ENCODE results near the gene ZNF511.

Gene ZNF511

DNA sequence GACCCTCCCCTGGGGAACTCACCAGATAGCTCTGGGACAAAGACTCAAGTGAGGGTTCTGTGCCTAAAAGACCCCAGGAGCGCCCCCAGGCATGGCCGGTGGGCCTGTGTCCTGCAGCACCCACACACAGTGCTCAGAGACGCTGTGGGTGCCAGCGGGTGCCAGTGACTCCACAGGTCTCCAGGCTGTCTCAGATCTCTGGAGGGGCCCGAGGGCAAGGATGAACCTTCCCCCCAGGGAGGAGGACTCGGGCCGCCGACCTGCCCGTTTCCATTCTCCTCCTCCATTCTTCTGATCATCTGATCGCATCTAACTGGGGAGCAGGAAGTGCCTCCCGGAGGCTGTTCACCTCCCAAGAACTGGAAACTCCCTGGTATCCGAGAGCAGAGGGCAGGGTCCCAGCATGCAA, 33.0 kb upstream of the ZNF511 start:
- no peaks in the 10 kb centered on the region for H3K27me3 ChIP-seq (ENCODE audit: insufficient read depth, low read length)
- peak overlapping the region; percentile 70 for H4K91ac ChIP-seq (ENCODE audit: low read depth, low read length)
- no peak overlapping the region for H3K18ac ChIP-seq (ENCODE audit: low read length)
- peaks cover 3% of the 10 kb centered on the region for H3K79me2 ChIP-seq (ENCODE audit: control insufficient read depth, insufficient read depth, low read length, poor library complexity)
- H3K4me1 ChIP-seq (ENCODE audit: control insufficient read depth in 1 of 2, insufficient read depth in 2 of 2, low read length in 2 of 2) = peaks cover 35 to 41% of the 10 kb centered on the region in 2 experiments
- no peak overlapping the region for H2BK12ac ChIP-seq (ENCODE audit: low read length)
- no peak overlapping the region for H2BK120ac ChIP-seq (ENCODE audit: insufficient read depth, low read length, poor library complexity)
- H3K4me3 ChIP-seq (ENCODE audit: low read depth, low read length) = no peak overlapping the region
- H3K36me3 ChIP-seq (ENCODE audit: control insufficient read depth in 1 of 2, insufficient read depth in 2 of 2, low read length in 2 of 2) = peaks cover 16 to 19% of the 10 kb centered on the region in 2 experiments
- no peak overlapping the region for H3K23ac ChIP-seq (ENCODE audit: low read length)
- H2BK5ac ChIP-seq (ENCODE audit: low read depth, low read length, poor library complexity) = no peak overlapping the region
- no peak overlapping the region for H4K12ac ChIP-seq (ENCODE audit: low read depth, low read length)
- no peak overlapping the region for H4K8ac ChIP-seq (ENCODE audit: low read depth, low read length)
- H3K79me1 ChIP-seq (ENCODE audit: low read length) = peaks cover 21% of the 10 kb centered on the region
- no CpG with 5 or more reads among the region's 12 CpGs for WGBS (ENCODE audit: extremely low coverage, insufficient coverage, insufficient read length)
- peak; percentile 94 to 96 for DNase-seq
- no peak overlapping the region for H2AK5ac ChIP-seq (ENCODE audit: low read length)
- no peaks in the 10 kb centered on the region for H3K9me3 ChIP-seq (ENCODE audit: insufficient read depth, low read depth, low read length)
- no peak overlapping the region for H3K27ac ChIP-seq (ENCODE audit: low read depth, low read length)
- H2AFZ ChIP-seq (ENCODE audit: insufficient read depth, low read length, poor library complexity) = no peak overlapping the region
- no peak overlapping the region for H3K9ac ChIP-seq (ENCODE audit: low read length)
- H3K4ac ChIP-seq (ENCODE audit: low read depth, low read length) = no peak overlapping the region
- H3K4me2 ChIP-seq (ENCODE audit: low read length) = no peak overlapping the region
- H3K14ac ChIP-seq (ENCODE audit: low read length) = peak overlapping the region; percentile 59

DNA sequence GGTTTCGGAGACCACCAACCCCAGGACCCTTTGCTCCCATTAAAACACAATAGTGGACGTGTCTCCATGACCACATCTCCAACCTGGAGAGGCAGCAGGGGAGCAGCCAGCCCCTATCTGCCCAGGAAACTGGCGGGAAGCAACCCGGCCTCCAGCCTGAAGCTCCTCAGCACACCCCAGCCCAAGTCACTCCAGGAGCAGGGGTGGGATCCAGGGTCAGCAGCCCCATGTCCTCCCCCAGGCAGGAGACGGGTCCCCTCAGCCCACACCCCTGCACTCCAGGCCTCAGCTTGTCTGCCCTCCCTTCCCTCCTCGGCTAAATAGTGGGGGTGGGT, 32.6 kb upstream of the ZNF511 start:
- Histone ChIP-seq H3K4me3 (ENCODE audit: low read depth, low read length) (no peak overlapping the region), H3K4ac (ENCODE audit: low read depth, low read length) (no peak overlapping the region), H3K4me1 (ENCODE audit: control insufficient read depth in 1 of 2, insufficient read depth in 2 of 2, low read length in 2 of 2) (peaks cover 35 to 41% of the 10 kb centered on the region in 2 experiments), H3K23ac (ENCODE audit: low read length) (no peak overlapping the region), H3K4me2 (ENCODE audit: low read length) (peak overlapping the region; percentile 55), H2AFZ (ENCODE audit: insufficient read depth, low read length, poor library complexity) (no peak overlapping the region), H2BK12ac (ENCODE audit: low read length) (peak overlapping the region; percentile 21), H3K36me3 (ENCODE audit: control insufficient read depth in 1 of 2, insufficient read depth in 2 of 2, low read length in 2 of 2) (peaks cover 17 to 18% of the 10 kb centered on the region in 2 experiments), H3K79me1 (ENCODE audit: low read length) (peaks cover 21% of the 10 kb centered on the region), H3K79me2 (ENCODE audit: control insufficient read depth, insufficient read depth, low read length, poor library complexity) (peaks cover 3% of the 10 kb centered on the region), H3K27ac (ENCODE audit: low read depth, low read length) (peak overlapping the region; percentile 24), H3K18ac (ENCODE audit: low read length) (peak overlapping the region; percentile 30), H3K9me3 (ENCODE audit: insufficient read depth, low read depth, low read length) (no peaks in the 10 kb centered on the region), H3K9ac (ENCODE audit: low read length) (no peak overlapping the region), H3K14ac (ENCODE audit: low read length) (peak overlapping the region; percentile 59), H4K91ac (ENCODE audit: low read depth, low read length) (peak overlapping the region; percentile 70), H4K12ac (ENCODE audit: low read depth, low read length) (no peak overlapping the region), H3K27me3 (ENCODE audit: insufficient read depth, low read length) (no peaks in the 10 kb centered on the region), H2AK5ac (ENCODE audit: low read length) (peak overlapping the region; percentile 38), H2BK5ac (ENCODE audit: low read depth, low read length, poor library complexity) (peak overlapping the region; percentile 42), H2BK120ac (ENCODE audit: insufficient read depth, low read length, poor library complexity) (peak overlapping the region; percentile 62), H4K8ac (ENCODE audit: low read depth, low read length) (peak overlapping the region; percentile 23)
- no peak for DNase-seq
- no CpG with 5 or more reads among the region's 6 CpGs for WGBS (ENCODE audit: extremely low coverage, insufficient coverage, insufficient read length)

GRCh38 chr10:133276435-133277201, 32.1 kb upstream of the ZNF511 start, which contains the start of gene ADAM8:
TSS of gene ADAM8 (minus strand) at chr10:133276868. CDS start at chr10:133276817, 51 bp downstream.
- H3K23ac ChIP-seq (ENCODE audit: low read length) = no peak within 1 kb of the TSS
- H3K36me3 ChIP-seq (ENCODE audit: control insufficient read depth in 1 of 2, insufficient read depth in 2 of 2, low read length in 2 of 2) = peaks cover 19 to 20% of the 10 kb centered on the region in 2 experiments
- peak within 1 kb of the TSS; percentile 63 for H2BK120ac ChIP-seq (ENCODE audit: insufficient read depth, low read length, poor library complexity)
- no peak within 1 kb of the TSS for H4K12ac ChIP-seq (ENCODE audit: low read depth, low read length)
- WGBS (ENCODE audit: extremely low coverage, insufficient coverage, insufficient read length) = no CpG with 5 or more reads among the region's 63 CpGs
- H3K4me2 ChIP-seq (ENCODE audit: low read length) = peak within 1 kb of the TSS; percentile 55
- H3K4me3 ChIP-seq (ENCODE audit: low read depth, low read length) = no peak within 1 kb of the TSS
- peak within 1 kb of the TSS; percentile 70 for H4K91ac ChIP-seq (ENCODE audit: low read depth, low read length)
- peak; percentile 61 to 69 for DNase-seq
- no peaks in the 10 kb centered on the region for H3K9me3 ChIP-seq (ENCODE audit: insufficient read depth, low read depth, low read length)
- H3K4ac ChIP-seq (ENCODE audit: low read depth, low read length) = no peak within 1 kb of the TSS
- peaks cover 35 to 41% of the 10 kb centered on the region in 2 experiments for H3K4me1 ChIP-seq (ENCODE audit: control insufficient read depth in 1 of 2, insufficient read depth in 2 of 2, low read length in 2 of 2)
- H3K14ac ChIP-seq (ENCODE audit: low read length) = peak within 1 kb of the TSS; percentile 59
- H3K79me2 ChIP-seq (ENCODE audit: control insufficient read depth, insufficient read depth, low read length, poor library complexity) = peaks cover 3% of the 10 kb centered on the region
- H2BK12ac ChIP-seq (ENCODE audit: low read length) = peak within 1 kb of the TSS; percentile 37
- no peaks in the 10 kb centered on the region for H3K27me3 ChIP-seq (ENCODE audit: insufficient read depth, low read length)
- H3K27ac ChIP-seq (ENCODE audit: low read depth, low read length) = peak within 1 kb of the TSS; percentile 77
- H2AFZ ChIP-seq (ENCODE audit: insufficient read depth, low read length, poor library complexity) = no peak within 1 kb of the TSS
- peak within 1 kb of the TSS; percentile 42 for H2BK5ac ChIP-seq (ENCODE audit: low read depth, low read length, poor library complexity)
- H3K79me1 ChIP-seq (ENCODE audit: low read length) = peaks cover 21% of the 10 kb centered on the region
- H3K18ac ChIP-seq (ENCODE audit: low read length) = peak within 1 kb of the TSS; percentile 62
- peak within 1 kb of the TSS; percentile 26 for H4K8ac ChIP-seq (ENCODE audit: low read depth, low read length)
- H2AK5ac ChIP-seq (ENCODE audit: low read length) = peak within 1 kb of the TSS; percentile 73
- no peak within 1 kb of the TSS for H3K9ac ChIP-seq (ENCODE audit: low read length)

- peak overlapping the region; percentile 62 for H3K18ac ChIP-seq (ENCODE audit: low read length)
- H3K36me3 ChIP-seq (ENCODE audit: control insufficient read depth in 1 of 2, insufficient read depth in 2 of 2, low read length in 2 of 2) = peaks cover 27% of the 10 kb centered on the region in 2 experiments
- H2BK5ac ChIP-seq (ENCODE audit: low read depth, low read length, poor library complexity) = peak overlapping the region; percentile 29
- peak overlapping the region; percentile 73 for H2AK5ac ChIP-seq (ENCODE audit: low read length)
- no peak overlapping the region for H3K9ac ChIP-seq (ENCODE audit: low read length)
- no peaks in the 10 kb centered on the region for H3K9me3 ChIP-seq (ENCODE audit: insufficient read depth, low read depth, low read length)
- H3K4me1 ChIP-seq (ENCODE audit: control insufficient read depth in 1 of 2, insufficient read depth in 2 of 2, low read length in 2 of 2) = peaks cover 35 to 41% of the 10 kb centered on the region in 2 experiments
- DNase-seq = peak in 1 of 2 donors; percentile 7
- no CpG with 5 or more reads among the region's 25 CpGs for whole genome bisulfite sequencing (ENCODE audit: extremely low coverage, insufficient coverage, insufficient read length)
- peak overlapping the region; percentile 77 for H3K27ac ChIP-seq (ENCODE audit: low read depth, low read length)
- no peak overlapping the region for H4K12ac ChIP-seq (ENCODE audit: low read depth, low read length)
- no peak overlapping the region for H3K4ac ChIP-seq (ENCODE audit: low read depth, low read length)
- H4K91ac ChIP-seq (ENCODE audit: low read depth, low read length) = peak overlapping the region; percentile 53
- H3K4me3 ChIP-seq (ENCODE audit: low read depth, low read length) = no peak overlapping the region
- no peak overlapping the region for H2AFZ ChIP-seq (ENCODE audit: insufficient read depth, low read length, poor library complexity)
- peak overlapping the region; percentile 43 for H3K14ac ChIP-seq (ENCODE audit: low read length)
- H3K79me1 ChIP-seq (ENCODE audit: low read length) = peaks cover 21% of the 10 kb centered on the region
- no peak overlapping the region for H3K23ac ChIP-seq (ENCODE audit: low read length)
- peak overlapping the region; percentile 26 for H4K8ac ChIP-seq (ENCODE audit: low read depth, low read length)
- H3K79me2 ChIP-seq (ENCODE audit: control insufficient read depth, insufficient read depth, low read length, poor library complexity) = peaks cover 3% of the 10 kb centered on the region
- peak overlapping the region; percentile 54 for H2BK12ac ChIP-seq (ENCODE audit: low read length)
- H2BK120ac ChIP-seq (ENCODE audit: insufficient read depth, low read length, poor library complexity) = peak overlapping the region; percentile 63
- no peak overlapping the region for H3K4me2 ChIP-seq (ENCODE audit: low read length)
- H3K27me3 ChIP-seq (ENCODE audit: insufficient read depth, low read length) = no peaks in the 10 kb centered on the region
Observed at GRCh38 chr10:133277277-133277992, 31.3 kb upstream of the ZNF511 start.

Measured in trophoblast cell (in vitro differentiated cells and primary cell).